Hepatocyte (in vitro differentiated cells): ENCODE results near the gene PPHLN1.

Experiments used
- EZH2 ChIP-seq: fragments of 200-600 bp; sonication (generic); IDR thresholded peaks from 2 replicates; pipeline ENCODE4 v1.6.1; 2016; ENCODE audit warnings: antibody characterized with exemption, mild to moderate bottlenecking, borderline replicate concordance
- EZH2phosphoT487 ChIP-seq: fragments of 200-600 bp; sonication (generic); IDR thresholded peaks from one replicate; pipeline ENCODE4 v1.6.1; 2018; ENCODE audit warnings: antibody characterized with exemption, mild to moderate bottlenecking, low read depth, moderate library complexity; ENCODE audit not compliant: unreplicated experiment, severe bottlenecking
- TF ChIP-seq, protein P1 (sequence below): fragments of 200-600 bp; sonication (generic); IDR thresholded peaks from 2 replicates; pipeline ENCODE4 v1.5.1; 2016; ENCODE audit warnings: antibody characterized with exemption, mild to moderate bottlenecking; ENCODE audit not compliant: poor library complexity

DNA sequence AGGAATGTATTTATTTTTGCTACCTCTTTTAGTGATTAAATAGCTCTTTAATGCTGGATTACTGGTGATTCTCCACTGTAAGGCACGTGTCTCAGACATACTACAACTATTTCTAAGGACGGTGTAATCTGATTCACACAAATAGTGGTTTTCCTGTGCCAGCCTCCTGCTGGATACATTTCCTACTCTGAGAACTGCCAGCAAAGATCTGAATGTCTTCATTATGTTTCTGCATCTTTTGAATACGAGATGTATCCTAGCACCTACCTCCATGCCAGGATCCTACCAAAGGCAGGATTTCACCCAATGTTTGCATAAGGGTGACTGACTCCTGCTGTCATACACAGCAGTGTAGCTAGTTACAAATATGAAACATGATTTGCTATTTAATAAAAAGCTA lies 143.0 kb downstream of the PPHLN1 start:
- TF ChIP-seq, protein P1, sequence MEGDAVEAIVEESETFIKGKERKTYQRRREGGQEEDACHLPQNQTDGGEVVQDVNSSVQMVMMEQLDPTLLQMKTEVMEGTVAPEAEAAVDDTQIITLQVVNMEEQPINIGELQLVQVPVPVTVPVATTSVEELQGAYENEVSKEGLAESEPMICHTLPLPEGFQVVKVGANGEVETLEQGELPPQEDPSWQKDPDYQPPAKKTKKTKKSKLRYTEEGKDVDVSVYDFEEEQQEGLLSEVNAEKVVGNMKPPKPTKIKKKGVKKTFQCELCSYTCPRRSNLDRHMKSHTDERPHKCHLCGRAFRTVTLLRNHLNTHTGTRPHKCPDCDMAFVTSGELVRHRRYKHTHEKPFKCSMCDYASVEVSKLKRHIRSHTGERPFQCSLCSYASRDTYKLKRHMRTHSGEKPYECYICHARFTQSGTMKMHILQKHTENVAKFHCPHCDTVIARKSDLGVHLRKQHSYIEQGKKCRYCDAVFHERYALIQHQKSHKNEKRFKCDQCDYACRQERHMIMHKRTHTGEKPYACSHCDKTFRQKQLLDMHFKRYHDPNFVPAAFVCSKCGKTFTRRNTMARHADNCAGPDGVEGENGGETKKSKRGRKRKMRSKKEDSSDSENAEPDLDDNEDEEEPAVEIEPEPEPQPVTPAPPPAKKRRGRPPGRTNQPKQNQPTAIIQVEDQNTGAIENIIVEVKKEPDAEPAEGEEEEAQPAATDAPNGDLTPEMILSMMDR = no peak
- TF ChIP-seq EZH2 (no peak), EZH2phosphoT487 (no peak)
